A549 (cell line): Measurements from ENCODE around the gene SORCS1. TPM values are rescaled to one million over a fixed set of nuclear protein-coding genes. Genes with fewer than 3 reads are reported as not detected.

Experiments used
- ATAC-seq, 2 experiments: fragments of 200-7000 bp in 1 of 2; fragments of >200 bp in 1 of 2; cut with Nextera tagmentation in 1 of 2; cut with Tn5 transposase in 1 of 2; 3 replicates each; pipeline versions ENCODE4 v1.8.0 to v1.9.1; 2018 to 2020; ENCODE audit warnings: mild to moderate bottlenecking in 1 of 2, moderate library complexity in 1 of 2
- CTCF ChIA-PET: fragments of 300-600 bp; sonication (Branson Sonifier 250); formaldehyde crosslinking; extraction: SDS; loops from one replicate; lab custom pipeline; 2021; ENCODE audit warnings: antibody characterized with exemption, inconsistent platforms; lab: Yijun Ruan, JAX
- POLR2A ChIA-PET: fragments of 350-600 bp; formaldehyde crosslinking; extraction: SDS; loops from one replicate; lab custom pipeline; 2021; ENCODE audit warnings: antibody characterized with exemption, inconsistent platforms; lab: Yijun Ruan, JAX
- DNase-seq, 2 experiments: peaks; one replicate each; pipeline versions ENCODE4 v3.0.0 to v3.0.0-alpha.2; 2011 to 2016; ENCODE audit warnings: low read depth in 1 of 2, low spot score in 1 of 2
- FAIRE-seq: peaks from 2 replicates; lab custom pipeline; 2011; peaks lifted over from hg19 to GRCh38; lab: Jason Lieb, UNC
- H3K27ac ChIP-seq, 2 experiments: fragments of >200 bp; sonication (Bioruptor Twin); formaldehyde crosslinking; 3 replicates each; pipeline ENCODE4 v1.5.1; 2016 to 2017
- H3K4me1 ChIP-seq: fragments of >200 bp; sonication (Bioruptor Twin); formaldehyde crosslinking; 3 replicates; pipeline ENCODE4 v1.6.1; 2016
- H3K4me2 ChIP-seq: fragments of >200 bp; sonication (Bioruptor Twin); formaldehyde crosslinking; 3 replicates; pipeline ENCODE4 v1.6.1; 2016
- H3K4me3 ChIP-seq: fragments of >200 bp; sonication (Bioruptor Twin); formaldehyde crosslinking; 3 replicates; pipeline ENCODE4 v1.5.1; 2016
- H3K9me3 ChIP-seq: fragments of >200 bp; sonication (Bioruptor Twin); formaldehyde crosslinking; 3 replicates; pipeline ENCODE4 v1.6.1; 2016
- BHLHE40 ChIP-seq: IDR thresholded peaks from 2 replicates; pipeline ENCODE4 v1.6.1; 2012; ENCODE audit warnings: low read depth, low read length, inconsistent platforms
- CEBPB ChIP-seq, 2 experiments: fragments of >200 bp in 1 of 2; sonication (Bioruptor Twin) in 1 of 2; formaldehyde crosslinking in 1 of 2; IDR thresholded peaks; 2 replicates each; pipeline ENCODE4 v1.6.1; 2012 to 2016
- CHD4 ChIP-seq: fragments of 200-600 bp; sonication (generic); IDR thresholded peaks from 2 replicates; pipeline ENCODE4 v1.6.1; 2016; ENCODE audit warnings: antibody characterized with exemption, mild to moderate bottlenecking, borderline replicate concordance
- E2F6 ChIP-seq: IDR thresholded peaks from 2 replicates; pipeline ENCODE4 v1.6.1; 2012; ENCODE audit warnings: low read depth, borderline replicate concordance
- ELK1 ChIP-seq: fragments of 150-350 bp; IDR thresholded peaks from 2 replicates; pipeline ENCODE4 v1.6.1; 2014; ENCODE audit warnings: low read depth, mild to moderate bottlenecking, low read length
- FOSB ChIP-seq: fragments of 250-450 bp; sonication (Bioruptor Pico); IDR thresholded peaks from 2 replicates; pipeline ENCODE4 v1.5.0; 2020; ENCODE audit warnings: mild to moderate bottlenecking, moderate library complexity
- GATA3 ChIP-seq: IDR thresholded peaks from 2 replicates; pipeline ENCODE4 v1.6.1; 2012; ENCODE audit warnings: borderline replicate concordance
- HMGXB4 ChIP-seq: fragments of 250-450 bp; sonication (Bioruptor Pico); IDR thresholded peaks from 2 replicates; pipeline ENCODE4 v1.5.0; 2021; ENCODE audit warnings: mild to moderate bottlenecking, moderate library complexity, borderline replicate concordance
- HOXA7 ChIP-seq: fragments of 250-450 bp; sonication (Bioruptor Pico); IDR thresholded peaks from 2 replicates; pipeline ENCODE4 v1.5.0; 2020; ENCODE audit warnings: mild to moderate bottlenecking, moderate library complexity
- HOXB5 ChIP-seq: fragments of 250-450 bp; sonication (Bioruptor Pico); IDR thresholded peaks from 2 replicates; pipeline ENCODE4 v1.5.0; 2020; ENCODE audit warnings: mild to moderate bottlenecking, moderate library complexity
- MAFK ChIP-seq: fragments of 450-650 bp; IDR thresholded peaks from 2 replicates; pipeline ENCODE4 v1.6.1; 2014; ENCODE audit not compliant: partially characterized antibody
- MAX ChIP-seq: IDR thresholded peaks from 2 replicates; pipeline ENCODE4 v1.6.1; 2012
- NFE2L2 ChIP-seq: fragments of 150-350 bp; conservative IDR thresholded peaks from 2 replicates; pipeline ENCODE4 v1.6.1; 2014; ENCODE audit warnings: low read length
- NPAS2 ChIP-seq: fragments of 250-450 bp; sonication (Bioruptor Pico); IDR thresholded peaks from 2 replicates; pipeline ENCODE4 v1.8.0; 2022; ENCODE audit warnings: mild to moderate bottlenecking, moderate library complexity, borderline replicate concordance
- POLR2A ChIP-seq: IDR thresholded peaks from 2 replicates; pipeline ENCODE4 v1.6.1; 2012; ENCODE audit warnings: mild to moderate bottlenecking, low read length
- POLR2AphosphoS2 ChIP-seq: conservative IDR thresholded peaks from 2 replicates; pipeline ENCODE4 v1.6.1; 2012; ENCODE audit warnings: low read length, improper control_type of control experiment, inconsistent platforms
- RAD21 ChIP-seq, 2 experiments: fragments of >200 bp in 1 of 2; sonication (Bioruptor Twin) in 1 of 2; formaldehyde crosslinking in 1 of 2; IDR thresholded peaks in 1 of 2; conservative IDR thresholded peaks in 1 of 2; 2 replicates in 1 of 2; 3 replicates in 1 of 2; pipeline ENCODE4 v1.6.1; 2012 to 2018; ENCODE audit warnings: inconsistent platforms in 1 of 2
- SMC3 ChIP-seq: fragments of >200 bp; sonication (Bioruptor Twin); formaldehyde crosslinking; IDR thresholded peaks from 3 replicates; pipeline ENCODE4 v1.6.1; 2018; ENCODE audit warnings: inconsistent platforms
- SREBF2 ChIP-seq: fragments of 450-650 bp; IDR thresholded peaks from 2 replicates; pipeline ENCODE4 v1.6.1; 2014; ENCODE audit warnings: mild to moderate bottlenecking, moderate library complexity
- TFCP2L1 ChIP-seq: fragments of 250-450 bp; sonication (Bioruptor Pico); IDR thresholded peaks from 2 replicates; pipeline ENCODE4 v1.5.0; 2021; ENCODE audit warnings: mild to moderate bottlenecking
- TP53 ChIP-seq: fragments of 250-450 bp; sonication (Bioruptor Pico); IDR thresholded peaks from 2 replicates; pipeline ENCODE4 v1.5.0; 2021; ENCODE audit warnings: mild to moderate bottlenecking, moderate library complexity
- ZC3H11A ChIP-seq: fragments of 450-650 bp; IDR thresholded peaks from 2 replicates; pipeline ENCODE4 v1.6.1; 2014; ENCODE audit warnings: antibody characterized with exemption, mild to moderate bottlenecking
- ZSCAN20 ChIP-seq: fragments of 250-450 bp; sonication (Bioruptor Pico); IDR thresholded peaks from 2 replicates; pipeline ENCODE4 v1.8.0; 2022; ENCODE audit warnings: mild to moderate bottlenecking, moderate library complexity
- WGBS: methylation state at CpG from one replicate; pipeline ENCODE4 v1.1.6; 2017; ENCODE audit errors: missing lambda C conversion rate; 5-methylcytosine and 5-hydroxymethylcytosine counted together
- polyA plus RNA-seq, 4 experiments: library from polyadenylated mRNA; depleted of rRNA in 3 of 4; stranded (reverse); fragments of >200 nt; fragmentation: RNase III in 1 of 4; extraction: RNeasy Plus Mini Kit Qiagen cat#74134 plus additional on column Dnase treatment in 1 of 4; gene quantifications; 2 replicates in 3 of 4; 3 replicates in 1 of 4; pipeline ENCODE4 v1.2.3, GENCODE V29; 2011 to 2017
- TF ChIP-seq, protein P1 (sequence below): IDR thresholded peaks from 2 replicates; pipeline ENCODE4 v1.6.1; 2012
- TF ChIP-seq, protein P2 (sequence below): fragments of 450-650 bp; IDR thresholded peaks from 2 replicates; pipeline ENCODE4 v1.6.1; 2014; ENCODE audit warnings: antibody characterized with exemption

The SORCS1 gene
- polyA plus RNA-seq, 2 of the 4 experiments (the other 2 are of a cell fraction) = not detected

DNA sequence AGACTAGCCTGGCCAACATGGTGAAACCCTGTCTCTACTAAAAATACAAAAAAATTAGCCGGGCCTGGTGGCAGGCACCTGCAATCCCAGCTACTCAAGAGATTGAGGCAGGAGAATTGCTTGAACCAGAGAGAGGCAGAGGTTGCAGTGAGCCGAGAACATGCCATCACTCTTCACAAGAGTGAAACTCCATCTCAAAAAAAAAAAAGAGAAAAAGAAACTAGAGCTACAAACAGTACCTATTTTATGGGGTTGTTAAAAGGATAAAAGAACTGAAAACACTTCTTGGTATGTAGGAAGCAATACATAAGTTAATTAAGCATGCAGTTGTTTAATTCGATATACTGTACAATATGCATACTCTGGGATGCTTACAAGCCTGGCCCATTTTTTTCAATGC, 216.9 kb downstream of the SORCS1 start:
- 15% methylated on average over 3 of the region's 3 CpGs for WGBS
- no peak for DNase-seq
- CTCF ChIA-PET = no interaction called here
- Histone ChIP-seq H3K4me1 (no peaks in the 10 kb centered on the region), H3K4me2 (no peak overlapping the region), H3K27ac (no peak overlapping the region), H3K9me3 (no peaks in the 10 kb centered on the region), H3K4me3 (no peak overlapping the region)
- TF ChIP-seq E2F6 = no peak
- TF ChIP-seq POLR2AphosphoS2 = no peak
- no peak for TF ChIP-seq MAX
- TF ChIP-seq BHLHE40 = no peak
- TF ChIP-seq CEBPB (IDR thresholded peaks at IDR 0.05) = no peak
- no peak for TF ChIP-seq GATA3
- TF ChIP-seq HOXB5 (CRISPR knock-in tag) = no peak
- no peak for TF ChIP-seq POLR2A
- POLR2A ChIA-PET = no interaction called here
- no peak for FAIRE-seq
- no peak for ATAC-seq

DNA sequence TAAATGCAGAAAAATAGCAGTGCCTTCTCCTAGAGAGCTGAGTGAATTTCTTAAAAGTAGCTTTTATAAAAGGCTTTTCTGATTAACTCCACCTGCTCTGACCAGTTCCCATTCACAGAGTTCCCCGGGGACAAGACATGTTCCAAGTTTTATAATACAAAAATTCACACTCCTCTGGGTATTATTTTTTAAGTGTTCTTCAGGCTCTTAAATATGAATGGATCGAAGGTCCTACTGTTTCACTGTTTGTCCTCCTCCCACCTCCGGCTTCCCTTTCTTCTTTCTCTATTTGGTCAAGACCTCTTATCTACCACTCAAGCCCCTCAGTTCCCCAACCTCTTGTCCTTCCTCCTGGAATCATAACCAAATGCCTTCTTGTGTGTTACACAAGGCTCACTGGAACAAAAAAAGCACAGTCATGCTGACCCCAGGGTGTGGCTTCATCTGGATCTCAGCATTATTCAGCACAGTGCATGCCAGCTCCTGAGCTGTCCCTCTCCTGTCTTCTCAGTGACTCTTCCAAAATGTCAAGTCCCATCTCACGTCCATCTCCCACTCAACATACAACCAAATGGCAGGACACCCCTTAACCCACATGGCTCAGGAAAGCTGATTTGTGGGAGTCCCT, 222.4 kb downstream of the SORCS1 start:
- no peak overlapping the region for H3K27ac ChIP-seq
- no peak for FAIRE-seq
- peak in 1 of 2 experiments; percentile 10 for DNase-seq
- no peaks in the 10 kb centered on the region for H3K4me1 ChIP-seq
- ChIA-PET CTCF (interaction anchor here (1.0 kb wide), 1 partner anchor 20 kb away, joined by 3 read pairs; no protein-coding TSS in a partner anchor), POLR2A (no interaction called here)
- H3K9me3 ChIP-seq = no peaks in the 10 kb centered on the region
- H3K4me2 ChIP-seq = no peak overlapping the region
- under 1% methylated on average over 4 of the region's 4 CpGs for WGBS
- no peak for ATAC-seq
- H3K4me3 ChIP-seq = no peak overlapping the region
- TF ChIP-seq SREBF2 (no peak), NFE2L2 (peak; percentile 50; the same call in 1 of the 2 replicates), CHD4 (no peak), MAFK (peak; percentile 36), HOXA7 (CRISPR knock-in tag) (no peak), HMGXB4 (CRISPR knock-in tag) (no peak)
- TF ChIP-seq, protein P1, sequence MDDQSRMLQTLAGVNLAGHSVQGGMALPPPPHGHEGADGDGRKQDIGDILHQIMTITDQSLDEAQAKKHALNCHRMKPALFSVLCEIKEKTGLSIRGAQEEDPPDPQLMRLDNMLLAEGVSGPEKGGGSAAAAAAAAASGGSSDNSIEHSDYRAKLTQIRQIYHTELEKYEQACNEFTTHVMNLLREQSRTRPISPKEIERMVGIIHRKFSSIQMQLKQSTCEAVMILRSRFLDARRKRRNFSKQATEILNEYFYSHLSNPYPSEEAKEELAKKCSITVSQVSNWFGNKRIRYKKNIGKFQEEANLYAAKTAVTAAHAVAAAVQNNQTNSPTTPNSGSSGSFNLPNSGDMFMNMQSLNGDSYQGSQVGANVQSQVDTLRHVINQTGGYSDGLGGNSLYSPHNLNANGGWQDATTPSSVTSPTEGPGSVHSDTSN = no peak

- DNase-seq (no peak), ATAC-seq (no peak), FAIRE-seq (no peak)
- Histone ChIP-seq H3K9me3 (no peaks in the 10 kb centered on the region), H3K27ac (no peak overlapping the region), H3K4me3 (no peak overlapping the region), H3K4me1 (no peaks in the 10 kb centered on the region), H3K4me2 (no peak overlapping the region)
- ChIA-PET CTCF (no interaction called here), POLR2A (no interaction called here)
- 13% methylated on average over 5 of the region's 5 CpGs for WGBS
- TF ChIP-seq TP53 (CRISPR knock-in tag) = no peak
- TF ChIP-seq CHD4 = no peak
- no peak for TF ChIP-seq BHLHE40
- no peak for TF ChIP-seq MAX
- TF ChIP-seq ELK1 = no peak
- TF ChIP-seq SMC3 = no peak
- TF ChIP-seq RAD21 (conservative IDR thresholded peaks at IDR 0.05 in 1 of 2, IDR thresholded peaks at IDR 0.05 in 1 of 2) = no peak
- no peak for TF ChIP-seq FOSB
- no peak for TF ChIP-seq ZC3H11A
- TF ChIP-seq NPAS2 (CRISPR knock-in tag) = no peak
- no peak for TF ChIP-seq ZSCAN20 (CRISPR knock-in tag)
- TF ChIP-seq, protein P2, sequence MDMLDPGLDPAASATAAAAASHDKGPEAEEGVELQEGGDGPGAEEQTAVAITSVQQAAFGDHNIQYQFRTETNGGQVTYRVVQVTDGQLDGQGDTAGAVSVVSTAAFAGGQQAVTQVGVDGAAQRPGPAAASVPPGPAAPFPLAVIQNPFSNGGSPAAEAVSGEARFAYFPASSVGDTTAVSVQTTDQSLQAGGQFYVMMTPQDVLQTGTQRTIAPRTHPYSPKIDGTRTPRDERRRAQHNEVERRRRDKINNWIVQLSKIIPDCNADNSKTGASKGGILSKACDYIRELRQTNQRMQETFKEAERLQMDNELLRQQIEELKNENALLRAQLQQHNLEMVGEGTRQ = no peak
- no peak for TF ChIP-seq HOXA7 (CRISPR knock-in tag)
- TF ChIP-seq TFCP2L1 (CRISPR knock-in tag) = no peak
Measured at GRCh38 chr10:106941297-106942034, 223.0 kb downstream of the SORCS1 start.
